ENCODE results near the gene LYVE1.
"Not testable (repeated sequence)": the region's sequence is repeated elsewhere in the genome, so short reads cannot be mapped to it uniquely, and the experiment has no call there.

Gene LYVE1

GRCh38 chr11:10601837-10602236, 33.4 kb upstream of the LYVE1 start:
- Histone ChIP-seq H3K9me3 (ENCODE audit: low read length) (no peaks in the 10 kb centered on the region), H3K36me3 (ENCODE audit: insufficient read depth, low read length) (no peaks in the 10 kb centered on the region), H2AFZ (ENCODE audit: low read depth, low read length) (no peak overlapping the region), H3K4me1 (ENCODE audit: insufficient read depth, low read length) (peaks cover 10% of the 10 kb centered on the region), H3K4me3 (ENCODE audit: low read length) (no peak overlapping the region), H3K27me3 (ENCODE audit: insufficient read depth, low read length) (no peaks in the 10 kb centered on the region)

GRCh38 chr11:10600570-10601248, 32.2 kb upstream of the LYVE1 start:
- Histone ChIP-seq H2AFZ (ENCODE audit: low read depth, low read length) (no peak overlapping the region), H3K4me1 (ENCODE audit: insufficient read depth, low read length) (peaks cover under 1% of the 10 kb centered on the region), H3K9me3 (ENCODE audit: low read length) (no peaks in the 10 kb centered on the region), H3K27me3 (ENCODE audit: insufficient read depth, low read length) (no peaks in the 10 kb centered on the region), H3K4me3 (ENCODE audit: low read length) (no peak overlapping the region), H3K36me3 (ENCODE audit: insufficient read depth, low read length) (no peaks in the 10 kb centered on the region)

- no peak overlapping the region for H2AFZ ChIP-seq (ENCODE audit: low read depth, low read length)
- no peaks in the 10 kb centered on the region for H3K9me3 ChIP-seq (ENCODE audit: low read length)
- no peaks in the 10 kb centered on the region for H3K36me3 ChIP-seq (ENCODE audit: insufficient read depth, low read length)
- H3K4me1 ChIP-seq (ENCODE audit: insufficient read depth, low read length), result no peaks in the 10 kb centered on the region
- H3K4me3 ChIP-seq (ENCODE audit: low read length), result no peak overlapping the region
- H3K27me3 ChIP-seq (ENCODE audit: insufficient read depth, low read length), result no peaks in the 10 kb centered on the region
Observed at GRCh38 chr11:10599388-10600175, 31.1 kb upstream of the LYVE1 start.

GRCh38 chr11:10598816-10599215, 30.4 kb upstream of the LYVE1 start:
- no peaks in the 10 kb centered on the region for H3K4me1 ChIP-seq (ENCODE audit: insufficient read depth, low read length)
- H3K4me3 ChIP-seq (ENCODE audit: low read length), result no peak overlapping the region
- H3K36me3 ChIP-seq (ENCODE audit: insufficient read depth, low read length), result no peaks in the 10 kb centered on the region
- H3K27me3 ChIP-seq (ENCODE audit: insufficient read depth, low read length), result no peaks in the 10 kb centered on the region
- H2AFZ ChIP-seq (ENCODE audit: low read depth, low read length), result no peak overlapping the region
- no peaks in the 10 kb centered on the region for H3K9me3 ChIP-seq (ENCODE audit: low read length)

GRCh38 chr11:10597877-10598351, 29.4 kb upstream of the LYVE1 start:
- Histone ChIP-seq H3K4me1 (ENCODE audit: insufficient read depth, low read length) (no peaks in the 10 kb centered on the region), H3K9me3 (ENCODE audit: low read length) (no peaks in the 10 kb centered on the region), H3K4me3 (ENCODE audit: low read length) (no peak overlapping the region), H3K27me3 (ENCODE audit: insufficient read depth, low read length) (no peaks in the 10 kb centered on the region), H3K36me3 (ENCODE audit: insufficient read depth, low read length) (no peaks in the 10 kb centered on the region), H2AFZ (ENCODE audit: low read depth, low read length) (no peak overlapping the region)

GRCh38 chr11:10595840-10596239, 27.4 kb upstream of the LYVE1 start:
- not testable (repeated sequence) for H3K4me3 ChIP-seq (ENCODE audit: low read length); H3K27me3 ChIP-seq (ENCODE audit: insufficient read depth, low read length); H3K36me3 ChIP-seq (ENCODE audit: insufficient read depth, low read length); H3K9me3 ChIP-seq (ENCODE audit: low read length); H3K4me1 ChIP-seq (ENCODE audit: insufficient read depth, low read length); H2AFZ ChIP-seq (ENCODE audit: low read depth, low read length)

- Histone ChIP-seq H3K4me1 (ENCODE audit: insufficient read depth, low read length) (no peaks in the 10 kb centered on the region), H3K9me3 (ENCODE audit: low read length) (no peaks in the 10 kb centered on the region), H2AFZ (ENCODE audit: low read depth, low read length) (no peak overlapping the region), H3K27me3 (ENCODE audit: insufficient read depth, low read length) (no peaks in the 10 kb centered on the region), H3K4me3 (ENCODE audit: low read length) (no peak overlapping the region), H3K36me3 (ENCODE audit: insufficient read depth, low read length) (no peaks in the 10 kb centered on the region)
Observed at GRCh38 chr11:10594407-10594806, 25.9 kb upstream of the LYVE1 start.

GRCh38 chr11:10592331-10592730, 23.9 kb upstream of the LYVE1 start:
- Histone ChIP-seq H3K27me3 (ENCODE audit: insufficient read depth, low read length) (no peaks in the 10 kb centered on the region), H3K4me3 (ENCODE audit: low read length) (no peak overlapping the region), H3K4me1 (ENCODE audit: insufficient read depth, low read length) (no peaks in the 10 kb centered on the region), H3K9me3 (ENCODE audit: low read length) (no peaks in the 10 kb centered on the region), H2AFZ (ENCODE audit: low read depth, low read length) (no peak overlapping the region), H3K36me3 (ENCODE audit: insufficient read depth, low read length) (no peaks in the 10 kb centered on the region)

GRCh38 chr11:10591741-10592140, 23.3 kb upstream of the LYVE1 start:
- Histone ChIP-seq H2AFZ (ENCODE audit: low read depth, low read length) (no peak overlapping the region), H3K9me3 (ENCODE audit: low read length) (no peaks in the 10 kb centered on the region), H3K4me3 (ENCODE audit: low read length) (no peak overlapping the region), H3K27me3 (ENCODE audit: insufficient read depth, low read length) (no peaks in the 10 kb centered on the region), H3K36me3 (ENCODE audit: insufficient read depth, low read length) (no peaks in the 10 kb centered on the region), H3K4me1 (ENCODE audit: insufficient read depth, low read length) (no peaks in the 10 kb centered on the region)

- no peaks in the 10 kb centered on the region for H3K27me3 ChIP-seq (ENCODE audit: insufficient read depth, low read length)
- H3K4me1 ChIP-seq (ENCODE audit: insufficient read depth, low read length), result no peaks in the 10 kb centered on the region
- no peak overlapping the region for H3K4me3 ChIP-seq (ENCODE audit: low read length)
- H3K9me3 ChIP-seq (ENCODE audit: low read length), result no peaks in the 10 kb centered on the region
- H3K36me3 ChIP-seq (ENCODE audit: insufficient read depth, low read length), result no peaks in the 10 kb centered on the region
- no peak overlapping the region for H2AFZ ChIP-seq (ENCODE audit: low read depth, low read length)
Observed at GRCh38 chr11:10590218-10590915, 21.9 kb upstream of the LYVE1 start.

GRCh38 chr11:10588904-10589303, 20.4 kb upstream of the LYVE1 start:
- Histone ChIP-seq H3K9me3 (ENCODE audit: low read length) (no peaks in the 10 kb centered on the region), H3K27me3 (ENCODE audit: insufficient read depth, low read length) (no peaks in the 10 kb centered on the region)

GRCh38 chr11:10587995-10588394, 19.5 kb upstream of the LYVE1 start:
- no peaks in the 10 kb centered on the region for H3K4me1 ChIP-seq (ENCODE audit: insufficient read depth, low read length)
- H3K27me3 ChIP-seq (ENCODE audit: insufficient read depth, low read length), result no peaks in the 10 kb centered on the region
- H3K4me3 ChIP-seq (ENCODE audit: low read length), result no peak overlapping the region
- no peaks in the 10 kb centered on the region for H3K9me3 ChIP-seq (ENCODE audit: low read length)
- no peak overlapping the region for H2AFZ ChIP-seq (ENCODE audit: low read depth, low read length)
- H3K36me3 ChIP-seq (ENCODE audit: insufficient read depth, low read length), result no peaks in the 10 kb centered on the region

More at GRCh38 chr11:10588904-10589303, 20.4 kb upstream of the LYVE1 start:
- Histone ChIP-seq H3K4me3 (ENCODE audit: low read length) (no peak overlapping the region), H3K36me3 (ENCODE audit: insufficient read depth, low read length) (no peaks in the 10 kb centered on the region), H2AFZ (ENCODE audit: low read depth, low read length) (no peak overlapping the region), H3K4me1 (ENCODE audit: insufficient read depth, low read length) (no peaks in the 10 kb centered on the region)

- Histone ChIP-seq H3K36me3 (ENCODE audit: insufficient read depth, low read length) (no peaks in the 10 kb centered on the region), H3K27me3 (ENCODE audit: insufficient read depth, low read length) (no peaks in the 10 kb centered on the region), H3K9me3 (ENCODE audit: low read length) (no peaks in the 10 kb centered on the region), H3K4me3 (ENCODE audit: low read length) (no peak overlapping the region), H3K4me1 (ENCODE audit: insufficient read depth, low read length) (no peaks in the 10 kb centered on the region), H2AFZ (ENCODE audit: low read depth, low read length) (no peak overlapping the region)
Observed at GRCh38 chr11:10587388-10587787, 18.9 kb upstream of the LYVE1 start.

All from neuron (in vitro differentiated cells).